Cardiac muscle cell (in vitro differentiated cells and primary cell): ENCODE measurements around the gene TOB2. TPM values are rescaled to one million over a fixed set of nuclear protein-coding genes. Genes with fewer than 3 reads are reported as not detected.
"Not testable (repeated sequence)": the region's sequence is repeated elsewhere in the genome, so short reads cannot be mapped to it uniquely, and the experiment has no call there.

ENCODE experiments used
- DNase-seq, 2 donors: peaks; one replicate each; pipeline versions ENCODE4 v3.0.0 to v3.0.0-alpha.2; 2010 to 2017; ENCODE audit warnings: low read depth in 1 of 2, low spot score in 1 of 2
- H3K27ac ChIP-seq: fragments of 200-600 bp; sonication (generic); 2 replicates; pipeline ENCODE4 v1.5.1; 2016
- H3K27me3 ChIP-seq: fragments of 200-600 bp; sonication (generic); 2 replicates; pipeline ENCODE4 v1.6.0; 2016; ENCODE audit warnings: control low read depth
- H3K36me3 ChIP-seq: fragments of 200-600 bp; sonication (generic); 2 replicates; pipeline ENCODE4 v1.5.1; 2016; ENCODE audit warnings: control low read depth
- H3K4me1 ChIP-seq: fragments of 200-600 bp; sonication (generic); 2 replicates; pipeline ENCODE4 v1.8.1; 2017; ENCODE audit warnings: low read depth, mild to moderate bottlenecking, mixed run types
- H3K4me3 ChIP-seq: fragments of 200-600 bp; sonication (generic); 2 replicates; pipeline ENCODE4 v1.5.1; 2016; ENCODE audit warnings: mild to moderate bottlenecking
- H3K9me3 ChIP-seq: fragments of 200-600 bp; sonication (generic); 2 replicates; pipeline ENCODE4 v1.5.1; 2017; ENCODE audit warnings: low read depth, mild to moderate bottlenecking, control low read depth
- CTCF ChIP-seq: IDR thresholded peaks from 2 replicates; pipeline ENCODE4 v1.5.1; 2012; ENCODE audit warnings: low read depth, mild to moderate bottlenecking, low read length
- polyA plus RNA-seq: library from polyadenylated mRNA; unstranded; fragments of >200 nt; fragmentation: Nextera tagmentation; extraction: Ambion mirVana; gene quantifications from 2 replicates; pipeline ENCODE4 v1.2.1, GENCODE V29; 2016
- total RNA-seq: library from RNA; depleted of rRNA; stranded (reverse); fragments of >200 nt; gene quantifications from 2 replicates; pipeline ENCODE4 v1.2.3, GENCODE V29; 2016

The TOB2 gene
- total and polyA plus RNA-seq, 2 experiments from 2014 or later = 35.5 to 42.4 TPM

- Histone ChIP-seq H3K4me1 (peaks cover 9% of the 10 kb centered on the region), H3K9me3 (no peaks in the 10 kb centered on the region), H3K27me3 (no peaks in the 10 kb centered on the region), H3K27ac (peak overlapping the region; percentile 97), H3K36me3 (peaks cover 5% of the 10 kb centered on the region), H3K4me3 (peak overlapping the region; percentile 99)
- no peak for TF ChIP-seq CTCF
- peak in 1 of 2 donors; percentile 29 for DNase-seq
These were observed 1.2 kb downstream of the TOB2 start for GRCh38 chr22:41445129-41446056.

- H3K27ac ChIP-seq = peak overlapping the region; percentile 97
- H3K9me3 ChIP-seq = no peaks in the 10 kb centered on the region
- H3K4me1 ChIP-seq = peaks cover 11% of the 10 kb centered on the region
- no peak for TF ChIP-seq CTCF
- peak; percentile 98 for DNase-seq
- H3K4me3 ChIP-seq = peak overlapping the region; percentile 99
- H3K36me3 ChIP-seq = peaks cover 5% of the 10 kb centered on the region
- no peaks in the 10 kb centered on the region for H3K27me3 ChIP-seq
These were observed 2.1 kb downstream of the TOB2 start for GRCh38 chr22:41444360-41445128.

DNA sequence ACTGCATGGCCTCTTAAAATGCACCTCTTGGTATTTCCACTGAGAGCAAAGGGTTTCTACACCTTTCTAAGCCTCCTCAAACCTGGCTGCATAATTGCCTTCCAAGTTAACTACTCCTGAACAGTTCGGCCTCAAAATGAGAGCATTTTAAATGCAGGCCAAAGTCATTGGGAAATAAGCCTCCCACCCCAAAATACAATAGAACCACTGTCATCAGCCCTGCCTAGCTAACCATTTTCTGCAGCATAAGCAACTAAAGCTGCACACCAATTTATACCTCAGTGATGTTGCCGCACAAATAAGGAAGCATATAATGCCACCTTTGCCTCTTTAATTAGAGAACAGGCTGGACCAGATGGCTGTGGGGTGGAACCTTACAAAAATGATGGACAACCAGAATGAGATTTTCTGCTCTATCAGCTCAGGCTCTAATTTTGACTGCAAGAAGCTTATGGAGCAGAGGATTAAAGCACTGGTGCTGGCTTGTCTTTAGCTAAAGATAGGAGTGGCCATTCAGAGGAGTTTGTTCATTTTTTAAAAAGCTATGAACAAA, 4.3 kb downstream of the TOB2 start:
- H3K27ac ChIP-seq = no peak overlapping the region

GRCh38 chr22:41440511-41440910, 6.1 kb downstream of the TOB2 start:
- H3K27ac ChIP-seq = peak overlapping the region; percentile 10
- not testable (repeated sequence) for DNase-seq, H3K27me3 ChIP-seq, H3K9me3 ChIP-seq, H3K4me3 ChIP-seq
- H3K36me3 ChIP-seq = peaks cover 20% of the 10 kb centered on the region
- H3K4me1 ChIP-seq = peaks cover 19% of the 10 kb centered on the region

More for the DNA sequence above, 4.3 kb downstream of the TOB2 start:
- Histone ChIP-seq H3K27me3 (no peaks in the 10 kb centered on the region), H3K4me1 (peaks cover 19% of the 10 kb centered on the region), H3K36me3 (peaks cover 5% of the 10 kb centered on the region), H3K4me3 (no peak overlapping the region), H3K9me3 (no peaks in the 10 kb centered on the region)
- DNase-seq = no peak
- no peak for TF ChIP-seq CTCF

GRCh38 chr22:41437198-41437597, 9.4 kb downstream of the TOB2 start:
- H3K27ac ChIP-seq = no peak overlapping the region
- H3K4me1 ChIP-seq = peaks cover 13% of the 10 kb centered on the region
- H3K27me3 ChIP-seq = no peaks in the 10 kb centered on the region
- no peak for TF ChIP-seq CTCF
- H3K4me3 ChIP-seq = no peak overlapping the region
- no peak for DNase-seq
- H3K36me3 ChIP-seq = peaks cover 25% of the 10 kb centered on the region
- H3K9me3 ChIP-seq = no peaks in the 10 kb centered on the region
